K562 (cell line): ENCODE results near the gene DCAF10. TPM values are rescaled to one million over a fixed set of nuclear protein-coding genes. Genes with fewer than 3 reads are reported as not detected.

Experiments
- BDP1 ChIP-seq: IDR thresholded peaks from 3 replicates; pipeline ENCODE4 v1.6.1; 2011; ENCODE audit not compliant: insufficient read length, insufficient read depth
- CUX1 ChIP-seq: fragments of 200-800 bp; sonication (Bioruptor generic); IDR thresholded peaks from 2 replicates; pipeline ENCODE4 v1.6.1; 2016; ENCODE audit warnings: missing genetic modification characterization, missing compliant biosample characterization
- EP400 ChIP-seq: fragments of 450-650 bp; IDR thresholded peaks from 2 replicates; pipeline ENCODE4 v1.6.1; 2017; ENCODE audit warnings: antibody characterized with exemption, mild to moderate bottlenecking, moderate library complexity
- EZH2 ChIP-seq: IDR thresholded peaks from 2 replicates; pipeline ENCODE4 v1.6.1; 2012; ENCODE audit warnings: low read depth, mild to moderate bottlenecking, inconsistent platforms, low read length, borderline replicate concordance
- FOSL1 ChIP-seq: fragments of 200-800 bp; sonication (Bioruptor generic); conservative IDR thresholded peaks from 2 replicates; pipeline ENCODE4 v1.6.1; 2016; ENCODE audit warnings: missing genetic modification characterization, missing compliant biosample characterization
- GTF2A2 ChIP-seq: IDR thresholded peaks from 2 replicates; pipeline ENCODE4 v1.6.1; 2016; ENCODE audit warnings: mild to moderate bottlenecking, missing genetic modification characterization, missing compliant biosample characterization
- GTF3C2 ChIP-seq: IDR thresholded peaks from 3 replicates; pipeline ENCODE4 v1.6.1; 2011; ENCODE audit warnings: borderline replicate concordance, mild to moderate bottlenecking, moderate library complexity; ENCODE audit not compliant: insufficient read length; ENCODE audit errors: extremely low read depth
- HNRNPK ChIP-seq: fragments of 200-400 bp; formaldehyde crosslinking; IDR thresholded peaks from one replicate; pipeline ENCODE4 v1.6.1; 2018; ENCODE audit warnings: mild to moderate bottlenecking, low read depth, low read length; ENCODE audit not compliant: poor library complexity, severe bottlenecking
- NCOA2 ChIP-seq, 2 experiments: fragments of 450-650 bp; IDR thresholded peaks; 2 replicates each; pipeline ENCODE4 v1.6.1; 2018; ENCODE audit warnings: mild to moderate bottlenecking in 2 of 2, moderate library complexity in 1 of 2; ENCODE audit not compliant: partially characterized antibody in 2 of 2
- NR2C2 ChIP-seq, 2 experiments: fragments of 200-800 bp in 1 of 2; sonication (Bioruptor generic) in 1 of 2; sonication (generic) in 1 of 2; formaldehyde crosslinking in 1 of 2; IDR thresholded peaks; 2 replicates each; pipeline versions ENCODE4 v1.6.1 to v1.8.0; 2016 to 2022; ENCODE audit warnings: mild to moderate bottlenecking in 1 of 2, missing compliant biosample characterization in 1 of 2, missing genetic modification characterization in 1 of 2, missing genetic modification reagents in 1 of 2
- PHF20 ChIP-seq: fragments of 450-650 bp; IDR thresholded peaks from 2 replicates; pipeline ENCODE4 v1.6.1; 2018; ENCODE audit not compliant: partially characterized antibody
- PML ChIP-seq: IDR thresholded peaks from 2 replicates; pipeline ENCODE4 v1.6.1; 2012; ENCODE audit warnings: low read length, inconsistent platforms
- SLC30A9 ChIP-seq: fragments of 250-450 bp; sonication (Bioruptor Pico); IDR thresholded peaks from 2 replicates; pipeline ENCODE4 v1.8.0; 2022; ENCODE audit warnings: mild to moderate bottlenecking, moderate library complexity
- SMARCA4 ChIP-seq: fragments of 450-650 bp; IDR thresholded peaks from 2 replicates; pipeline ENCODE4 v1.6.1; 2016
- SMC3 ChIP-seq: conservative IDR thresholded peaks from 2 replicates; pipeline ENCODE4 v1.6.1; 2011; ENCODE audit warnings: low read depth, low read length, improper control_type of control experiment; ENCODE audit not compliant: insufficient read depth
- SRF ChIP-seq, 2 experiments: fragments of 250-450, 450-650 bp in 1 of 2; sonication (Bioruptor Pico) in 1 of 2; sonication (generic) in 1 of 2; formaldehyde crosslinking; IDR thresholded peaks; 2 replicates each; pipeline versions ENCODE4 v1.5.0 to v1.5.1; 2020 to 2022; ENCODE audit warnings: mild to moderate bottlenecking in 1 of 2, missing genetic modification reagents in 1 of 2
- TAF15 ChIP-seq: fragments of 200-400 bp; formaldehyde crosslinking; IDR thresholded peaks from 2 replicates; pipeline ENCODE4 v1.6.1; 2017; ENCODE audit warnings: mild to moderate bottlenecking, low read depth, low read length, moderate library complexity
- TAL1 ChIP-seq: fragments of 450-650 bp; IDR thresholded peaks from 2 replicates; pipeline ENCODE4 v1.6.1; 2016; ENCODE audit warnings: mild to moderate bottlenecking
- YBX1 ChIP-seq: fragments of 450-650 bp; IDR thresholded peaks from 2 replicates; pipeline ENCODE4 v1.7.1; 2016; ENCODE audit warnings: mild to moderate bottlenecking
- ZNF282 ChIP-seq: sonication (generic); formaldehyde crosslinking; IDR thresholded peaks from 2 replicates; pipeline ENCODE4 v1.8.1; 2023; ENCODE audit warnings: missing genetic modification reagents
- ZSCAN32 ChIP-seq: fragments of 450-650 bp; formaldehyde crosslinking; IDR thresholded peaks from 2 replicates; pipeline ENCODE4 v1.4.0; 2020; ENCODE audit warnings: mild to moderate bottlenecking, moderate library complexity
- polyA plus RNA-seq, 8 experiments: library from polyadenylated mRNA; depleted of rRNA in 4 of 8; stranded (reverse) in 5 of 8; unstranded in 3 of 8; fragments of >200 nt; fragmentation: Nextera tagmentation in 2 of 8; fragmentation: Illumina TruSeq in 1 of 8; extraction: Ambion mirVana in 2 of 8; extraction: Trizol in 1 of 8; gene quantifications; 2 replicates each; pipeline versions ENCODE4 v1.2.1 to v1.2.3, GENCODE V29; 2011 to 2014; ENCODE audit warnings: inconsistent platforms in 1 of 8, missing spikeins in 1 of 8
- total RNA-seq, 7 experiments: library from RNA; depleted of rRNA in 6 of 7; stranded (reverse); fragments of >200 nt in 6 of 7; fragmentation: Illumina TruSeq in 2 of 7; extraction: Trizol in 2 of 7; gene quantifications; 2 replicates each; pipeline versions ENCODE4 v1.2.1 to v1.2.3, GENCODE V29; 2011 to 2021; ENCODE audit warnings: low replicate concordance in 1 of 7

DCAF10 gene
- total and polyA plus RNA-seq, 9 of the 15 experiments (the other 6 are each of a cell fraction or from before 2014, with no cell fraction given), result 6.8 to 40.1 (median 16.9) TPM

- TF ChIP-seq CUX1 (CRISPR knock-in tag), result no peak
- TF ChIP-seq PML, result no peak
- TF ChIP-seq BDP1, result no peak
- TF ChIP-seq PHF20, result no peak
- no peak for TF ChIP-seq ZNF282 (CRISPR knock-in tag)
- no peak for TF ChIP-seq SMC3
- TF ChIP-seq TAF15, result no peak
- no peak for TF ChIP-seq YBX1
- peak; percentile 2 for TF ChIP-seq GTF3C2
- no peak for TF ChIP-seq EZH2
- no peak for TF ChIP-seq NCOA2 (IDR thresholded peaks at IDR 0.05; ENCODE audit: partially characterized antibody in 2 of 2)
- no peak for TF ChIP-seq TAL1
- TF ChIP-seq HNRNPK, result no peak
- TF ChIP-seq EP400, result peak; percentile 77; the same call in 1 of the 2 replicates
- no peak for TF ChIP-seq SRF (CRISPR knock-in tag; IDR thresholded peaks at IDR 0.05)
- no peak for TF ChIP-seq GTF2A2 (tag)
- no peak for TF ChIP-seq FOSL1 (tag)
- TF ChIP-seq NR2C2 (CRISPR knock-in tag; IDR thresholded peaks at IDR 0.05), result no peak
- no peak for TF ChIP-seq NR2C2 (tag; IDR thresholded peaks at IDR 0.05)
- no peak for TF ChIP-seq SMARCA4
- no peak for TF ChIP-seq SLC30A9 (CRISPR knock-in tag)
- TF ChIP-seq ZSCAN32 (CRISPR knock-in tag), result no peak
These were observed 47.0 kb upstream of the DCAF10 start, which contains the start of gene TRMT10B (continued) for GRCh38 chr9:37753489-37754190.
